Measurements from ENCODE around the gene ARID1B. TPM values are rescaled to one million over a fixed set of nuclear protein-coding genes. Genes with fewer than 3 reads are reported as not detected.

ARID1B gene
- polyA plus RNA-seq, 1 donor from 2014 or later, result 21.9 TPM

DNA sequence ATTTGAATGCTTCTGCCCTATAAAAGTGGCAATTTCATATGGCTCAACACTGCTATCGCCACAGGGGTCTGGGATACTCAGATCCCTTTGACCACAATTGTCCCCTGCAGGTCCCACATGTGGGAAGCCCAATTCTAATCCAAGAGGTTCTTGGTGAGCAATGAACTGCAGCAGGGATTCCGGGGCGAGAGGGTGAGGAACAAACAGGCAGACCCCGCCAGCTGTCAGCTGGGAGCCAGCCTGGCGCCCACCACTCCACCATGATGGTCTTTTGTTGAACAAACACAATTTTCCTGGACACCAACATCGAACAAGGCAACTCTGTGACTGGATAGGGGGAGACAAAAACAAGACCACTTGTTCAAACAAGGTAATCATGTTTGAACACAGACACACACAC, 465.6 kb downstream of the ARID1B start:
- Mint-ChIP-seq H3K9me3 (peaks cover 3 to 7% (median 5%) of the 10 kb centered on the region in 3 donors), H3K4me3 (no peak overlapping the region), H3K27ac (no peak overlapping the region), H3K27me3 (peaks cover 17% of the 10 kb centered on the region), H3K36me3 (no peaks in the 10 kb centered on the region), H3K4me1 (no peaks in the 10 kb centered on the region)

DNA sequence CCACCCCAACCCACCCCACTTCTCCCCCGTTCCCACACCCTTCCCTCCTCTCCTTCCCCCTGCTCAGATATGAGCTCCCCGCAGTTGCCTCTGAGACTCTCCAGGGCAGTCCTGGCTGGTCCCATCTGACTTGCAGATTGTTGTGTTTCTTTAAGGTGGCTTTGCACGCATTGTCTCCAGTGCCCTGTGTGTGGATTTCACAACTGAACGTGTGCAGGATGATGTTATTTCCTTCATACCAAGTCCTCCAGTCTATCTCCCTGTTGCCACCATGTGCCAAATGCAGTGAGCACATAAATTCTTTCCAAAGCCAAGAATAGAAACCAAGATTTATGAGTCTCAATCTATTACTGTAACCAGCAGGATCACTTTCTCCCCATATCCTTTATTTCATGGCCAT, 467.0 kb downstream of the ARID1B start:
- Mint-ChIP-seq H3K27me3 (peaks cover 17% of the 10 kb centered on the region), H3K9me3 (peaks cover 5 to 18% (median 10%) of the 10 kb centered on the region in 3 donors), H3K27ac (no peak overlapping the region), H3K4me3 (no peak overlapping the region), H3K36me3 (no peaks in the 10 kb centered on the region), H3K4me1 (no peaks in the 10 kb centered on the region)

DNA sequence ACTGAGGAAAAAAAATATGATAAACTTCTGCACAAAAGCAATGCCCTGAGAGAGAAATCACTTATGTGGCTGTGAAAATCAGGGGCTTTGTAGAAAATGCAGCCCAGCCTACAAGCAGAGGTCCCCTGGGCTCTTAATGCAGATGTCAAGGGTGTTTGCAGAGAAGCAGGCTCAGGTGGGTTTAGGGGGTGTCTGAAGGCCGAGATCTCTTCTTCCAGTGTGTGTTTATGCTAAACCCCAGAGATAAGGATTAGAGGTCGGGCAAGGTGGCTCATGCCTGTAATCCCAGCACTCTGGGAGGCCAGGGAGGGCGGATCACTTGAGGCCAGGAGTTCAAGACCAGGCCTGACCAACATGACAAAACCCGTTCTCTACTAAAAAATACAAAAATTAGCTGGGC, 467.6 kb downstream of the ARID1B start:
- H3K4me3 Mint-ChIP-seq, result no peak overlapping the region
- H3K36me3 Mint-ChIP-seq, result no peaks in the 10 kb centered on the region
- H3K27me3 Mint-ChIP-seq, result peaks cover 17% of the 10 kb centered on the region
- no peak overlapping the region for H3K27ac Mint-ChIP-seq
- no peaks in the 10 kb centered on the region for H3K4me1 Mint-ChIP-seq
- peaks cover 5 to 18% (median 10%) of the 10 kb centered on the region in 3 donors for H3K9me3 Mint-ChIP-seq

DNA sequence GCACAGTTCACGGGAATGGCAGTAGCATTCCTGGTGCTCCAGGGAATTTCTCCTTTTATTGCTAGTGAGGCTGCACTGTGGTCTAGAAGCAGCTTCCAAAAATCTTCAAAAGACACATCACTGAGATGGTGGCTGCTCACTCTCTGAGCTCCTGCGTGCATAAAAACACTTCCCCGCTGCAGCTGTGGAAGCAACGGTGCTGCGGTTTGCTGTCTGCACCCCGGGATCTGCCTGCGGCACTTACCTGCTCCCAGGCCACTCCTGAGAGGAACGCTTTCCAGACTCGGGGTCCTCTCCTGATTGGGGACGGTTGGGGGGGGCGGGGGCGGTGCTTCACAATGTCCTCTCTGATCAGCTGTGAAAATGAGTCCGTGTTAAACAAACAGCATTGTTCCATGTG, 468.3 kb downstream of the ARID1B start:
- H3K27ac Mint-ChIP-seq, result no peak overlapping the region
- H3K4me3 Mint-ChIP-seq, result no peak overlapping the region
- H3K4me1 Mint-ChIP-seq, result no peaks in the 10 kb centered on the region
- H3K27me3 Mint-ChIP-seq, result peaks cover 13% of the 10 kb centered on the region
- H3K36me3 Mint-ChIP-seq, result no peaks in the 10 kb centered on the region
- peaks cover 5 to 18% (median 10%) of the 10 kb centered on the region in 3 donors for H3K9me3 Mint-ChIP-seq

DNA sequence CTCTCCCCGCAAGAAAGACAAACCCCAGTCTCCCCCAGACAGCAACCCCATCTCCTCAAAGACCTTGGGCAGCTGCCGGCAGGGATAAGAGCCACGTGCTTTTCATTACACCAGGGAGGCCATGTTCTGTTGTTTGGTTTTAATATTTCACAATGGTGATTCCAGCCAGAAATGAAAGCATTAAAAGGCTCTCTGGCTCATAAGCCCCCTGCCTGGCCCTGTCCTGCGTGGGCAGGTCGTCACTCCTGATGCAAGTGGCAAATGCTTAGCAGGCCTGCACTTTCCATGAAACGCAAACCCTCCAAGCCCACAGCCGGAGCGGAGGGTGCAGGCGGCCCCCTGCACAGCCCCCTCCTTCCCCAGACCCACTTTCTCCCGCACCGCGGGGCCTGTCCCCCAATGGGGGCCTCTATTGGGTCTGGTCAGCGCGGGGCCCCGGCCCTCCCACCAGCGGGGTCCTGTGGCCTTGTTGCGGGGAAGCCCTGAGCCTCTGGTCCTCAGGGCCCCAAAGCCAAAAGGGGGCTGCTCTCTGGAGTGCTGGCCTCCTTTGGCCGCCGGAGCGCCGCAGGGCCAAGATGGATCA, 469.0 kb downstream of the ARID1B start:
- H3K27me3 Mint-ChIP-seq, result peaks cover 13% of the 10 kb centered on the region

DNA sequence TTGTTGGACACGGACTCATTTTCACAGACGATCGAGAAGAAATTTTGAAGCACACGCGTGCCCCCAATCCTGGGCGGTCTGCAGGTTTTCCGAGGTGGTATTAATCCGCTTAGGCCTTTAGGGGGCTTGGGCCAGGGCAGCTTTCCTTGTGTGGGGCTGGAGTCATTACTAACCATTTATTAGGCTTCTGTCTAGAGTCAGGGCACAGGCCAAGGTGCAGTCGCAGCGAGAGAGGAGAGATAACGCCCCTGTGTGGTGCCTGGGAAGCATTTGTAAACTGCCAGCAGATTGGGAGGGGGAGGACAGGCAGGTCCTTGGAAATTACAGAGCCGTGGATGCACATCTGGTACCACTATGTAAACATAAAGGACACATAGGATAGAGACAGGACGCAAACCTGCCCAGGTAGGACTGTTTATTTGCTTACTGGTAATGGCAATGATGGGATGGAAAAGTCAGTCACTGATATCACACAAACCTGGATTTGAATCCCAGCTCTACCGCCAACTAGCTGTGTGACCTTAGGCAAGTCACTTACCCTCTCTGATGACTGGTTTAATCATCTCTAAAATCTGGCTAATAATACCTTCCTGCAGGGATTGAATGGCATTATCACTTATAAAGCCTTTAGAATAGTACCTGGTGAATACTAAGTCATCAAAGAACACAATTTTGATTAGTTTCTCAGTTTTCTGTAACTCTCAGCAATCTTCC, 469.8 kb downstream of the ARID1B start:
- Mint-ChIP-seq H3K27me3 (peaks cover 13% of the 10 kb centered on the region), H3K27ac (no peak overlapping the region)

More for the DNA sequence above, 469.0 kb downstream of the ARID1B start:
- H3K36me3 Mint-ChIP-seq, result no peaks in the 10 kb centered on the region
- H3K9me3 Mint-ChIP-seq, result peaks cover 5 to 18% (median 10%) of the 10 kb centered on the region in 3 donors
- no peak overlapping the region for H3K4me3 Mint-ChIP-seq
- H3K27ac Mint-ChIP-seq, result no peak overlapping the region
- no peaks in the 10 kb centered on the region for H3K4me1 Mint-ChIP-seq

DNA sequence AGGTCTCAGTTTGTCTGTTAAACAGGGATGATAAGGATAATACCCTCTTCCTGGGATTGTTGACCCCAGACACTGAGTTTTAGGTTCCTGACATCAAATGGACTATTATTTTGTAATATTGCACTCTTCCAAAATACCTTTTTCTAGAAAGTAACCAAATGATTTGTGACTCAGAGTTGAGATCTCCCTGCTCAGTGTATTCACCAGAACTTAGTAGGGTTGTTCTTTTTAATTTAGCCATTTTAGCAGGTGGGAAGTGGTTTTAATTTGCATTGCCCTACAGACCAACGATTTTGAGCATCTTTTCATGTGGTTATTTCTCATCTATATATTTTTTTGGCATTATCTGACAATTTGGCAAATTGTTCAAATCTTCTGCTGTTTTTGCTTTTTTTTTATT, 471.1 kb downstream of the ARID1B start:
- Mint-ChIP-seq H3K4me1 (no peaks in the 10 kb centered on the region), H3K4me3 (no peak overlapping the region), H3K27ac (no peak overlapping the region), H3K27me3 (peaks cover 10% of the 10 kb centered on the region), H3K36me3 (no peaks in the 10 kb centered on the region), H3K9me3 (peaks cover 5 to 17% (median 10%) of the 10 kb centered on the region in 3 donors)

More for the DNA sequence above, 469.8 kb downstream of the ARID1B start:
- H3K4me1 Mint-ChIP-seq, result no peaks in the 10 kb centered on the region
- no peak overlapping the region for H3K4me3 Mint-ChIP-seq
- H3K36me3 Mint-ChIP-seq, result no peaks in the 10 kb centered on the region
- H3K9me3 Mint-ChIP-seq, result peaks cover 5 to 18% (median 10%) of the 10 kb centered on the region in 3 donors

DNA sequence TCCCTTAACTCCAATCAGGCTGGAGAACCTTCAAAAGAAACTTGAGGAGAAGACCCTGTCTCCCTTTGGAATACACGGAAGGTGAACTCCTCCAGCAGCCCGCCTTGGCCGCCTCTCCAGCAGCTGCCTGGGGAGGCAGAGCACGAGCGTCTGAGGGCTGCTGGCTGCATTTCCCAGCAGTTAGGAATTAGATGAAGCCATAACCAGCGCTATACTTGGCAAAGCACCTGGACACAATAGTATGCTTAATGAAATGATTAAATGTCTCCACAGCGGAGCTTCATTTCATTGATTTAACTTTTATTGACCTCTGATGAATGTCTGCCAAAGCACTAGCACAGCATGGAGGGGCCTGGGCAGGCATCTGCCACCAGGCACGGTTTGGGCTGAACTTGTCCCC, 472.6 kb downstream of the ARID1B start:
- no peaks in the 10 kb centered on the region for H3K4me1 Mint-ChIP-seq
- no peak overlapping the region for H3K4me3 Mint-ChIP-seq

DNA sequence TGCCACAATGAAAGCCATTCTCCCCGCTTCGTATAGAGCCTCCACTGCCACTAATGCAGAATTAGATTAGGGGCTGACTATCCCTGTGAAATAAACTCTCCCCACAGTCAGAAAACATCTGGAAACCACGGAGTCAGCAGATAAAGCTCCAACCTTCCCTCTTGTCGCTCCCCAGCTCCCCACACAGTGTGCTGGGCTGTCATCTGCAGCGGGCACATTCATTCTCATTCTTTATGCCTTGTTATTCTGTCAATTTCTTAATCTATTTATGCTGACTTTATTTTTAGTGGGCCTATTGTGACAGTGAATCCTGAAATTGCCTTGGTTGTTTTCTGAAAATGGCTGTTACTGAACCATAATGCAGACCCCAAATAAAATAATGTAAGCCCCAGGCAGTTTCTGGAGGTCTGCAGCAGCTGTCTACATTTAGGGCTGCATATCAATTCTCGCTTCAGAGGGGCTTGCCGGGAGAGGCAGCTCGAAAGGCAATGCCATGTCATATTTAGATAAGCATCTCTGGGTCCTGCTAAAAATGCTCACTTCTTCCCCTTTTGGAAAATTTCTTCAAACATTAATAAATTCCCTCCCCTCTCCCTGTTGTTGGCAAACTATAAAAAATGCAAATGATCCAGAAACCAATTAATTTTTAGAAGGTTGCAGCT, 474.5 kb downstream of the ARID1B start:
- H3K9me3 Mint-ChIP-seq, result peaks cover 2 to 11% (median 5%) of the 10 kb centered on the region in 3 donors
- no peak overlapping the region for H3K27ac Mint-ChIP-seq
- peaks cover 7% of the 10 kb centered on the region for H3K36me3 Mint-ChIP-seq
- peaks cover 20% of the 10 kb centered on the region for H3K27me3 Mint-ChIP-seq
- H3K4me3 Mint-ChIP-seq, result no peak overlapping the region
- H3K4me1 Mint-ChIP-seq, result no peaks in the 10 kb centered on the region

More for the DNA sequence above, 472.6 kb downstream of the ARID1B start:
- Mint-ChIP-seq H3K36me3 (peaks cover 3% of the 10 kb centered on the region), H3K9me3 (peaks cover 2 to 11% (median 5%) of the 10 kb centered on the region in 3 donors), H3K27me3 (peaks cover 15% of the 10 kb centered on the region), H3K27ac (no peak overlapping the region)

DNA sequence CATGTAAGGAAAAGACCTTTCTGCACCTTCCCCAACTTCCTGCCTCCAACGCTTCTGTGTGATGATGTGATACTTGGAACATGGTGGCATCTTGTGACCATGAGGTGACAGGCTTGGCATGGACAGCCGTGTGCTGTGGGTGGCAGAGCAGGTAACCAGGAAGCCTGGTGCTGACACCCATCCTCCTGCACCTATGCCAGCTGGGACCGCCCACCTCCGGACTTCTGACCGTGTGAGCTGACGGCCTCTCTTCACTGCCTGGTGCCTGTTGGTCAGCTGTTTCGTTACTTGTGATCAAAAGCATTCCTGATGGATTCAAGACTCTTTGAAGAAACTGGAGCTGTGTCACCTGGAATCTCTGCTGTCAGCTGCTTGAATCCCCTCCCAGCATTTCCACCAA, 475.8 kb downstream of the ARID1B start:
- H3K4me1 Mint-ChIP-seq, result no peaks in the 10 kb centered on the region

DNA sequence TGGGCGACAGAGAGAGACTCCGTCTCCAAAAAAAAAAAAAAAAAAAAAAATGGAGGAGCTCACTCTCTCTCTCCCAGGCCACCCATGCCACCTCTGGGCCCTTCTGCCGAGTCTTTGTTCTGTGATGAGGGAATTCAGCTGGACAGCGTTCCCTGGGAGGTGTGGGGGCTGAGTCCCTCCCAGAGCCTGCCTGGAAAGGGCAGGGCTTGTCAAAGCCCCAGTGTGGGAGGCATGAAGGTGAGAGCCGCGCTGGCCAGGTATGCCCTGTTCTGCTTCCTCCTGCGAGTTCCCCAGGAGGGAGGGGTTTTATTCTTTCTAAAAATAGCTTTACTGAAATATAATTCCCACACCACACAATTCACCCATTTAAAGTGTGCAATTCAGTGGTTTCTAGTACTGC, 476.5 kb downstream of the ARID1B start:
- Mint-ChIP-seq H3K27ac (no peak overlapping the region), H3K4me1 (no peaks in the 10 kb centered on the region), H3K9me3 (peaks cover 0 to 4% (median 0%) of the 10 kb centered on the region in 3 donors), H3K4me3 (no peak overlapping the region), H3K27me3 (peaks cover 17% of the 10 kb centered on the region), H3K36me3 (peaks cover 7% of the 10 kb centered on the region)

More for the DNA sequence above, 475.8 kb downstream of the ARID1B start:
- Mint-ChIP-seq H3K4me3 (no peak overlapping the region), H3K9me3 (peaks cover 2 to 11% (median 5%) of the 10 kb centered on the region in 3 donors), H3K36me3 (peaks cover 7% of the 10 kb centered on the region), H3K27me3 (peaks cover 19% of the 10 kb centered on the region), H3K27ac (no peak overlapping the region)

DNA sequence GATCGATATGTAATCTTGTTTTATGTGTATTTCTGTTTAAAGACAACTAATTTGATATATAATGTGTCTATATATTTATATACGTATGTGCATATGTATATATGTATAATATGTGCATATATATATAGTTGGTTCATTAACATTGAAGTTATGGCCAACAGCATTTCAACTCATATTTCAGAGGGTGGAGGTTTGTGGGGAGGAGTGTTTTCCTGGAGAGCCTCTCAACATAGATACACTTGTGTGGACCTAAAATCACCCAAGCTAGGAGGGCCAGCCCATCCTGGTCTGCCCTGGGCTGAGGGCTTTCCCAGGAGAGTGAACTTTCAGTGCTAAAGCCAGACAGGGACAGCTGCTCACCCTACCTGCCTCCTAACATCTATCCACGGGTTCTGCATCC, 477.4 kb downstream of the ARID1B start:
- no peak overlapping the region for H3K4me3 Mint-ChIP-seq
- H3K9me3 Mint-ChIP-seq, result no peaks in the 10 kb centered on the region
- H3K4me1 Mint-ChIP-seq, result peaks cover 0 to 2% (median 0%) of the 10 kb centered on the region in 3 donors
- H3K27me3 Mint-ChIP-seq, result peaks cover 17% of the 10 kb centered on the region
- H3K27ac Mint-ChIP-seq, result no peak overlapping the region
- peaks cover 7% of the 10 kb centered on the region for H3K36me3 Mint-ChIP-seq

DNA sequence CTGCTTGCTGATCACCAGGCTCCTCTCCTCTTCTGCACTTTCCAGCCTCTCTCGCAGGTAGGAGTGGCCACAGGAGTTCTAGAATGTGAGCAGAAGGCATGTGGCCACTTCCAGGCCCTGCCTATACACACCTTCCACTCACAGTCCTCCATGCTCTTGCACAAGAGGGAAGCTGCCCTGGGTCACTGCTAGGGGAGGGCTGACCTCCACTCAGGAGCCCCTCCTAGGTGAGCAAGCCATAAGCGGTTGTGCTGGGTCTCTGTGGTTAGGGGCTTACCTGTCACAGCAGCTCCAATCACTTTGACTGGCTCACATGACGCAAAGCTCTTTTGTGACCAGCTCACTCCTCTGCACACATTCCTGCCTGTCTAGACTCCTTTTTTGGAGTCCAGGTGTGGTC, 477.9 kb downstream of the ARID1B start:
- Mint-ChIP-seq H3K27me3 (peaks cover 16% of the 10 kb centered on the region), H3K9me3 (no peaks in the 10 kb centered on the region), H3K4me1 (peaks cover 0 to 2% (median 0%) of the 10 kb centered on the region in 3 donors), H3K4me3 (no peak overlapping the region), H3K27ac (no peak overlapping the region), H3K36me3 (peaks cover 7% of the 10 kb centered on the region)

DNA sequence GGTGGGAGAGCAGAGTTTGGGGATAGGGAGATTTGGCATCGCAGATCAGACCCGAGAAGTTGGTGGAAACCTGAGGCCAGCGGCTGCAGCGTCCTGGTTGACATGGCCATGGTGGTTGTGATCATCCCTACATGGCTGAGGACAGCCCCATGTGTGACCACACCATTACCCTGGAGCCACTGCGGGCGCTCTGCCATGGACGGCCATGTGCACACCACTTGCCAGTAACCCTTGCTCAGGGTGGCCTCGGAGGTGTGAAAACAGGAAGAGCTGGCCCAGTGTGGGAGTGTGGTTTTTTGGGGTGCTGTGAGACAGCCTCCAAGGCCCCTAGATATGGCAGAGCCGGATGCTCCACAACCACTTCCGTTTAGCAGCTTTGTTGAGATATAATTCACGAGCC, 481.7 kb downstream of the ARID1B start:
- Mint-ChIP-seq H3K36me3 (peaks cover 7% of the 10 kb centered on the region), H3K4me1 (peaks cover 0 to 4% (median 2%) of the 10 kb centered on the region in 3 donors), H3K27ac (no peak overlapping the region), H3K9me3 (no peaks in the 10 kb centered on the region), H3K27me3 (peaks cover 18% of the 10 kb centered on the region), H3K4me3 (no peak overlapping the region)

DNA sequence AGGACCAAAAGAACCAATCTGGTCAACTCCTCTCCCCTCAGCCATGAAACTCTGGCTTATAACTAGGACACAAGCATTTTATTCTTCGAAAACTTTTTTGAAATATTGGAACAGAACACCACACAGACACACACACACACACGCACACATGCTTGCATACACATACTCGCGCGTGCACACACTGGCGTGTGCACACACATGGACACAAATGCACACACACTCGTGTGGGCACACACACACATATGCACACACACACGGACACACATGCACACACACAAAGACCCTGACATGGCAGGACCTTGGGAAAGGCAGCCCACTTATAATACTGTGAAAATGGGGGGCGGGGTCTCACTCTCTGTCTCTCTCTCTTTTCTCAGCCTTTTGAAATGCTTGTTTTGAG, 482.3 kb downstream of the ARID1B start:
- peaks cover 0 to 4% (median 2%) of the 10 kb centered on the region in 3 donors for H3K4me1 Mint-ChIP-seq
- peaks cover 15% of the 10 kb centered on the region for H3K27me3 Mint-ChIP-seq
- no peak overlapping the region for H3K4me3 Mint-ChIP-seq
- no peak overlapping the region for H3K27ac Mint-ChIP-seq
- H3K9me3 Mint-ChIP-seq, result no peaks in the 10 kb centered on the region
- H3K36me3 Mint-ChIP-seq, result peaks cover 7% of the 10 kb centered on the region

Measured in IgD-negative memory B cell (primary cell).